SK-N-MC (cell line): ENCODE measurements around the gene DMRT1.

ENCODE experiments used
- EZH2 ChIP-seq: fragments of 200-600 bp; sonication (generic); IDR thresholded peaks from one replicate; pipeline ENCODE4 v1.6.1; 2017; ENCODE audit warnings: antibody characterized with exemption
- FOXP2 ChIP-seq: optimal IDR thresholded peaks from 2 replicates; pipeline ENCODE3; 2011; ENCODE audit warnings: mild to moderate bottlenecking, moderate library complexity; ENCODE audit not compliant: insufficient read depth; ENCODE audit errors: extremely low read length, control extremely low read depth
- POLR2AphosphoS5 ChIP-seq: IDR thresholded peaks from 2 replicates; pipeline ENCODE4 v1.6.1; 2012; ENCODE audit warnings: mild to moderate bottlenecking, low read depth, low read length, borderline replicate concordance

GRCh38 chr9:947985-948384, 106.5 kb downstream of the DMRT1 start:
- TF ChIP-seq FOXP2 (no peak), EZH2 (no peak), POLR2AphosphoS5 (no peak)
